Measurements from ENCODE around the gene NPRL2.

The NPRL2 gene

GRCh38 chr3:50389414-50389767 lies 38.8 kb upstream of the NPRL2 start:
- H3K4me3 ChIP-seq (ENCODE audit: low read depth, low read length): no peak overlapping the region
- TF ChIP-seq CTCF (conservative IDR thresholded peaks at IDR 0.05; ENCODE audit: low read depth, low read length): no peak
- DNase-seq (ENCODE audit: low read depth): no peak

- no peak for TF ChIP-seq CTCF (conservative IDR thresholded peaks at IDR 0.05; ENCODE audit: low read depth, low read length)
- H3K4me3 ChIP-seq (ENCODE audit: low read depth, low read length): no peak overlapping the region
- peak; percentile 68 for DNase-seq (ENCODE audit: low read depth)
These were observed 38.3 kb upstream of the NPRL2 start for GRCh38 chr3:50388720-50389413.

- DNase-seq (ENCODE audit: low read depth): peak; percentile 28
- peak; percentile 59 for TF ChIP-seq CTCF (conservative IDR thresholded peaks at IDR 0.05; ENCODE audit: low read depth, low read length)
- no peak overlapping the region for H3K4me3 ChIP-seq (ENCODE audit: low read depth, low read length)
These were observed 37.6 kb upstream of the NPRL2 start for GRCh38 chr3:50388016-50388719.

- no peak for DNase-seq (ENCODE audit: low read depth)
- TF ChIP-seq CTCF (conservative IDR thresholded peaks at IDR 0.05; ENCODE audit: low read depth, low read length): no peak
- H3K4me3 ChIP-seq (ENCODE audit: low read depth, low read length): no peak overlapping the region
These were observed 35.2 kb upstream of the NPRL2 start for GRCh38 chr3:50385754-50386153.

- no peak for TF ChIP-seq CTCF (conservative IDR thresholded peaks at IDR 0.05; ENCODE audit: low read depth, low read length)
- no peak overlapping the region for H3K4me3 ChIP-seq (ENCODE audit: low read depth, low read length)
These were observed 33.2 kb upstream of the NPRL2 start for GRCh38 chr3:50383750-50384149.

GRCh38 chr3:50382722-50383121 lies 32.1 kb upstream of the NPRL2 start:
- no peak for DNase-seq (ENCODE audit: low read depth)
- TF ChIP-seq CTCF (conservative IDR thresholded peaks at IDR 0.05; ENCODE audit: low read depth, low read length): no peak
- no peak overlapping the region for H3K4me3 ChIP-seq (ENCODE audit: low read depth, low read length)

More at GRCh38 chr3:50383750-50384149, 33.2 kb upstream of the NPRL2 start:
- no peak for DNase-seq (ENCODE audit: low read depth)

GRCh38 chr3:50381383-50381782 lies 30.8 kb upstream of the NPRL2 start:
- H3K4me3 ChIP-seq (ENCODE audit: low read depth, low read length): no peak overlapping the region
- no peak for TF ChIP-seq CTCF (conservative IDR thresholded peaks at IDR 0.05; ENCODE audit: low read depth, low read length)
- DNase-seq (ENCODE audit: low read depth): no peak

All from choroid plexus epithelial cell (primary cell).